HG03378 (cell line): Measurements from ENCODE around the gene IDH2.
A peak's percentile ranks its signal among the peaks of the same experiment; 100 is the strongest.
"Not testable (repeated sequence)": the region's sequence is repeated elsewhere in the genome, so short reads cannot be mapped to it uniquely, and the experiment has no call there.

ENCODE experiments used
- ATAC-seq: cut with Tn5 transposase; IDR thresholded peaks from one replicate; pipeline ENCODE4 v1.9.1; 2021; ENCODE audit warnings: mild to moderate bottlenecking, moderate library complexity; ENCODE audit not compliant: unreplicated experiment

The IDH2 gene

DNA sequence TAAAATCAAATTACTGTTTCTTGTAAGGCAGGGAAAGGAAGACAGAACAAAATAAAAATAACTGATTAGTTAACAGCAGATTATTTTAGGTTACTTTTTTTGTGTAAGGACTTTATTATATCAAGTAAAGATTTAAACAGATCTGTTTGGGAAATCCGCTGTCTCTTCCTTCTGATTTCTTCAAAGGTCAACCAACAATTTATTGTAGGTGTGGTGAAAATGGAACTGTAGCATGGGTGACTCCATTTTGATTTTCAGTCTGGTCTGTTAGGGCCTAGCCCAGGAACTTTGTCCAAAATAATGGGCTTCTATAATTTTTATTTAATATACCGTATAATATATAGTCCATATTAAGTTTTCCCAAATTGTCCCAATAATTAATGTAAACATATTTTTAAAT lies 13.5 kb upstream of the IDH2 start:
- no peak for ATAC-seq

DNA sequence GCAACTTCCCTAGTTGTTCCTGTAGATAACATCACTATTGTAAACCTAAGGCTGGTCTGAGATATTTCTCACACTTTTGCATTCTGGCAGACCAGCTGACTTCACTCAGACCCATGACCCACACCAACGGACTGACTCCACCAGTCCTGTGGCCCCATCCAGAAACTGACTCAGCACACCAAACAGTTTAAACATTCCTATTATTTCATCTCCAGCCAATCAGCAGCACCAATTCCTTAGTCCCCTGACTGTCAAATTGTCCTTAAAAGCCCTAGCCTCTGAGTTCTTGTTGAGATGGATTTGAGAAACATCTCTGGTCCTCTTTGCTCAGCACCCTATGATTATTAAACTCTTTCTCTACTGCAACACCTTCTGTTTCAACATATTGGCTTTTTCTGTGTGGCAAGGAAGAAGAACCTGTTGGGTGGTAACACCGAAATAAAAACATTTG lies 12.2 kb upstream of the IDH2 start:
- no peak for ATAC-seq

DNA sequence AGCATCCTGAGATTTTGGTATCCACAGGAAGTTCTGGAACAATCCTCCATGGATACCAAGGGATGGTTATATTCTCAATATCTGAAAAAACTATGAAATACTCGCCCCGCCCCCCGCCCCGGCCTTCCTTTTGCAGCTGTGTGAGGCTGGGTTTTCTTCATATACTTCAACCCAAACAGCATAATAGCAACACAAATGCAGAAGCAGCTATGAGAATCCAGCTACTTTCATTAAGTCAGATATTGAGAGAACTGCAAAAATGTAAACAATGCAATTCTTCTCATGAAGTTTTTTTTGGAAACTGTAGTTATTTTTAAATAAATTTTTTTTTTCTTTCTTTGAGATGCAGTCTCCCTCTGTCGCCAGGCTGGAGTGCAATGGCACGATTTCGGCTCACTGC lies 10.9 kb upstream of the IDH2 start:
- no peak for ATAC-seq

DNA sequence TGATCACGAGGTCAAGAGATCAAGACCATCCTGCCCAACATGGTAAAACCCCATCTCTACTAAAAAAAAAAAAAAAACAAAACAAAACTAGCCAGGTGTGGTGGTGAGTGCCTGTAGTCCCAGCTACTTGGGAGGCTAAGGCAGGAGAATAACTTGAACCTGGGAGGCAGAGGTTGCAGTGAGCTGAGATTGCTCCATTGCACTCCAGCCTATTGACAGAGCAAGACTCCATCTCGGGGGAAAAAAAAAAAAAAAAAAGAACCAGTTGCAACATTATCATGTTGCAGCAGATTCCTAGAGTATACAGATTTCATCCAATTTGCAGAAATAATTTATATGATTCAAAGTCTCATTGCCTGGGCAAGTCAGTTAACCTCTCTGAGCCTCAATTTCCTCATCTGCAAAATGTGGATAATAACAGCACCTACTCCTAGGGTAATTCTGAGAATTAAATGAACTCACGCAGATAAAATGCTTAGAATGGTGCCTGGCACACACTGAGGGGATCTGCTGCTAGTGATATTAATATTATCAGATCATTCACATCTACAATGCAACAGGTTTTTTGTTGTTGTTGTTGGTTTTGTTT lies 7.0 kb upstream of the IDH2 start:
- ATAC-seq: not testable (repeated sequence)

DNA sequence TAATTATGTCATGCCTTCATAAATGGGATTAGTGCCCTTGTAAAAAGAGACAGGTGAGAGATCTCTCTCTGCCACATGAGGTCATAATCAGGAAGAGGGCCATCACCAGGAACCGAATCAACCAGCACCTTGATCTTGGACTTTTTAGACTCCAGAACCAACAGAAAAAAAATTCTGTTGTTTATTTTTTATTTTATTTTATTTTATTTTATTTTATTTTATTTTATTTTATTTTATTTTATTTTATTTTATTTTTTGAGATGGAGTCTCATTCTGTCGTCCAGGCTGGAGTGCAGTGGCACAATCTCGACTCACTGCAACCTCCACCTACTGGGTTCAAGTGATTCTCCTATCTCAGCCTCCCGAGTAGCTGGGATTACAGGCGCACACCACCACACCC lies 5.8 kb upstream of the IDH2 start:
- ATAC-seq: not testable (repeated sequence)

DNA sequence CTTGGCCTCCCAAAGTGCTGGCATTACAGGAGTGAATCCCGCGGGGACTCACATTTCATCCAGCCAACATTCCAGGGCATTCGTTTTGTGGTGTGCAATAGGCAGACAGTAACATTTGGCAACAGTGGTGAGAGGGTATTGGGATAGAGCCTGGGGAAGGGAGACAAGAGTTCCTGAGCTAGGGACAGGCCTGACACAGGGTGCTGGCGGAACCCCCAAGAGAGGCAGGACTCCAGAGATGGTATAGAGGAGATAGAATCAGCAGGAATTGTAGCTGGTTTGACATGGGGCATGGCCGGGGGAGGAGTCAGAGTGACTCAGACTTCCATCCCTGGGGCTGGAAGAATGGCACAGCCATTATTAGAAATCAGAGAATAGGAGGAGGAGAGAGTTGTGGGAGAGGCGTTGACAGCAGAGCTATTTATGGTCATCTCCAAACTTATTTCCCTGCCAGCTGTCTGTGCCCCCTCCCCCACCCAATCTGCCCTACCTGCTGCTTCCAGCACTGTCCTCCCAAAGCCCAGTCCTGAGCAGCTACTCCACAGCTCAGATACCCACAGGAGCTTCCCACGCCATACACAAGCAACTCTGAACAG lies 4.4 kb upstream of the IDH2 start:
- no peak for ATAC-seq

DNA sequence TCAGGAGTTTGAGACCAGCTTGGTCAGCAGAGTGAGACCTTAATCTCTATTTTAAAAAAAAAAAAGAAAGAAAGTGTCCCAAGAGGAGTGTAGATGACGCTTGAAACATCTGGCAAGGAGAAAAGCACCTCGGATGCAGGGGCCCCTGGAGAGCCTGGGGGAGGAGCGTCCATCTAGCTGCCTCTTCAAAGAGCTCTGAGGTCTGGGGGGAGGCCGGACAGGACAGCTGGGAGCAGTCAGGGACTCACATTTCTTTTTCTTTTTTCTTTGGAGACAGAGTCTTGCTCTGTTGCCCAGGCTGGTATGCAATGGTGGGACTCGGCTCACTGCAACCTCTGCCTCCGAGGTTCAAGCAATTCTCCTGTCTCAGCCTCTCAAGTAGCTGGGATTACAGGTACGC lies 3.3 kb upstream of the IDH2 start:
- ATAC-seq: no peak

DNA sequence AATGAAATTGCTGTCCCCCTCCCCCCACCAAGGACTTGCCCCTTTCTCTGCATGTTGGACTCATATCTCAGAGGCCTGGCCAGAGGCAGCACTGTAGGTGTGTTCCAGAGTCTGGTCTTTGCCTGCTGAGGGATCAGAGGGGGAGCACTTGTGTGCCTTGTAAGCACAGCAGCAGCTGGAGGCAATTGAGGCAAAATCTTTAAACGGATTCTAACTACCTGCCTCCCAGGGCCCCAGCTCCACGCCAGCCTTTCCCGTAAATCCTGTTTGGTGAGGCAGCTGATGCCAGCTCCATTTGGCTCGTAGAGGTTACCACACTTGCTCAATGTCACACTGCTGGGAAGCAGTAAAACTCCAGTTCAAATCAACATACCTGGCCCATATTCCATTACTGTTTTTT lies 2.3 kb upstream of the IDH2 start:
- no peak for ATAC-seq

DNA sequence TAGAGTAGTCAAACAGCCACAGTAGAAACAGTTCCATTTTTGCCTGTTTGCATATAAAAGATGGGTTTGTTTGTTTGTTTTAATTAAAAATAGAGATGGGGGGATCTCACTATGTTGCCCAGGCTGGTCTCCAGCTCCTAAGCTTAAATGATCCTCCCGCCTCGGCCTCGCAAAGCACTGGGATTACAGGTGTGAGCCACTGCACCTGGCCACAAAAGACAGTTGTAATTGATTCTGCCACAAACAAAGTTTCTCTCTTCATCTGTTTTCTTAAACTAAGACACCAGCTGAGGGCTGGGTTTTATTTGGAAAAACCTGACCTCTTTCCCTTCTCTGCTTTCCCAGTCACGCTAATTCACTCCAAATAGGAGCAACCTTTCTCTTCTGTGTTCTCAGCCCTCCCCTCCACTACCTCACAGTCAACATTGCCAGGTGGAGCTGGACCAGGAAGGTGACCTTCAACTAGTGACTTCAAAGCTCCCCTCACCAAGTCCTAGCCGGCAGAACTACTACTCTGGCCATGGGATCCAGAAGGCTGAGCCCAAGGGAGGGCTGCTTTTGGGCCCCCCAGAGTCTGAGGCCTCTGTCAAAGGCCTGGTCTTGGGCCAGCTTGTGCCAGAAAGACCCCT lies 1.5 kb upstream of the IDH2 start:
- no peak for ATAC-seq

DNA sequence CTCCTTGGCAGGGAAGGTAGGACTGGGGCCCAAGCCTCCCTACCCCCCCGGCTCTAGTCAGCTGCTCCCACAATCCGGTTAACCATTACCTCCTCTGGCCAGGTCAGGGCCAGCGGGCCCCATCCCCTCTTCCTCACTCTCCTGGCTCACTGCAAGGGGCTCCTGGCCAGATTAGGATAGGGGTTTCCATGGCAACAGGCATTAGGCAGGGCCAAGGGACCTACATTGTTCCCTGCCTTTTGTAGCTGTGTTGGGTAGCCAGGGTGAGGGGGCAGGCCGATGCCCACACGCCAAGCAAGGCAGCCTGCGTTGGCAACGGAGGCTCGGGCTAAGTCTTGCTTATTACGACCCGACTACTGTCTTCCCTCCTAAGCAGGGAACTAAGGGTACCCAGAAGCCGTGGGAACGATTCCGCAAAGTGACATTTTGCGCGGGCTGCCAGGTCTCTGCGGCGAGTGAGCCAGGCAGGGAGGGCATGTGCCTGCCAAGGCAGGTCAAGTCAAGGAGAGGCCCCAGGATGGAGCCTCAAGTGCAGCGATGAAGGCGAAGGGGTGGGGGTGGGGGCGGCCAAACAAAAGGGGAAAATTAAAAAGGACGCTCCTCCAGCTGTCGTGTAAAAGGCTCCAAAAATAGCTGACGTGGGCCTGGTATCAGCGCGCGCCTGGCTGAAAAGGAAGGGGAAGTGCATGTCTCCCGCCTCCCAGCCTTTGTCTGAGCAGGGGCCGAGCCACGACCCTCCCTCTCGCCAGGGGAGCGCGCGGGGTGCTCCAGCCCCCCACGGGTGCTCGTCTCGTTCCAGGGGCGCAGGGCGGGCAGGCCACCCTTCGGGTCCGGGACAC lies 919 bp downstream of the IDH2 start:
- ATAC-seq: no peak

DNA sequence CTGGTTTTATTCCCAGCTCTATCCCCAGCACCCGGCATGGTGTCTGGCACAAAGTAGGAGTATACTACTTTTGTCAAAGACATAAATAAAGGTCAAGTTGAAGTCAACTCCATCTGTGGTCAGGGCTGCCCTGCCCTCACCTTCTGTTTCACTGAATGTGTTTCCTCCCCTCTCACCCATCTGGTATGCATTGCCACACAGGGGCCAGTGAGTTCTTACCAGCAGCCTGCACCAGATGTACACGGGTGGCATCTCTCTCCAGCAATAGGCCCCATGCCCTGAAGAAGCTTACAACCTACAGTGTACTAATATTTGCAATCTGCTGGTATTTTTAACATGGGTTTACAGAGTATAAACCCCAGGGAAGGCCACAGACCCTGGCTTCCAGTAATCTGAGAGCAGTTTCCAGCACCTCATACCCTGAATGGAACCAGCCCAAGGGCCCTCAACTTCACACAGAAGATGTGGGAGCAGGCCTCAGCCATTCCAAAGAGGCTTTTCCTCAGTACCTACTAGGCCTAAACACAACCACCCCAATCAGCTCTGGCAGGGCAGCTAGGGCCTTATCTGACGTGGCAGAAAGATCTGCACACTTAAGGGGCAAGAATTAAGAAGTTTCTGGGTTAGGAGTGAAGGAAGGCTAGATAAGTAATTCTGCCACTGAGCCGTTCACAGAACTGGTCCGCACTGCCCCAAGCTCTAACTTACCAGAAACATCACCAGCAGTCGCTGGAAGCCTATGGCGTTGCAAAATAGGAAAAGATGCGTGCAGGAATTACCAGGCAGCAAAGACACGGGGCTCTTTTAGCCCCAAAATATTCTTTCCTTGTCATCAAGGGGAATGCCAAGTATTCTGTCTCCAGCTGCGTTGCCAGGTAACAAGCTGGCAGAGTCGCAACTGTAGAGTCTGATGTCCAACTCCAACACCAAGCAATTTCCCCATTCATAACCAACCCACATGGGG lies 2.1 kb downstream of the IDH2 start:
- no peak for ATAC-seq

DNA sequence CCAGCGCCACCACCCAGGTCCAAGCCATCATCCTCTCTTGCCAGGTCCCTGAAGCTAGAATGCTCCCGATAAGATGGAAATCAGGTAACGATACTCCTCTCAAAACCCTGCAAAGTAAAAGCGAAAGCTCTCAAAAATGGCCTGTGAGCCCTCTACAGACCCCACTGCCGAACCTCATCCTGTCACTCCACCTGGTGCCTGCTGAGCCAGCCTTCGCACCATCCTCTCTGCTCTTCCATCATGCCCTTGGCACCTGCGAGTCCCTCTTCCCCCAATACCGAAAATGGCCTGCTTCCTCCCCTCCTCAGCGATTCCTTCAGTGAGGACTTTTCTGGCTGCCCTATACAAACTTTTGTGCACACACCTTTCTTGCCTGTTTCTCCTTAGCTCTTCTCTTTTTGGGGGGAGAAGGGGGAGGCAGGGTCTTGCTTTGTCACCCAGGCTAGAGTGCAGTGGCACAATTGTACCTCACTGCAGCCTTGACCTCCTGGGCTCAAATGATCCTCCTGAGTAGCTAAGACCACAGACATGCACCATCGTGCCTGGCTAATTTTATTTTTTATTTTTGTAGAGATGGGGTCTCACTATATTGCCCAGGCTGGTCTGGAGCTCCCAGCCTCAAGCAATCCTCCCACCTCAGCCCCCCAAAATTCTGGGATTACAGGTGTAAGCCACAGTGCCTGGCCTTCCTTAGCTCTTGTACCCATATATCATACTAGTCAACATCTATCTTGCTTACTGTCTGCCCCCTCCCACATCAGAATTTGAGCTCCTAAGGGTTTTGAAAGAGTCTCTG lies 3.0 kb downstream of the IDH2 start:
- ATAC-seq: no peak

DNA sequence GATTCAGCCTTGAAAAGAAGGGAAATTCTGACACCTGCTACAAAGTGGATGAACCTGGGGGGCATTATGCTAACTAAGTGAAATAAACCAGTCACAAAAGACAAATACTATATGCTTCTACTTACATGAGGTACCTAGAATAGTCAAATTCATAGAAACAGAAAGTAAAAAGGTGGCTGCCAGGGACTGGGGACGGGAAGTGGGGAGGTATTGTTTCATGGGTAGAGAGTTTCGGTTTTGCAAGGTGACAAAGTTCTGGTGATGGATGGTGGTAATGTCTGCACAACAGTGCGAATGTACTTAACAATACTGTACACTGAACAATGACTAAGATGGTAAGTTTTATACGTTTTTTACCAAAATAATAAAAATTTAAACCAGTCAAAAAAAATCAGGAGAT lies 4.8 kb downstream of the IDH2 start:
- ATAC-seq: peak; percentile 76

DNA sequence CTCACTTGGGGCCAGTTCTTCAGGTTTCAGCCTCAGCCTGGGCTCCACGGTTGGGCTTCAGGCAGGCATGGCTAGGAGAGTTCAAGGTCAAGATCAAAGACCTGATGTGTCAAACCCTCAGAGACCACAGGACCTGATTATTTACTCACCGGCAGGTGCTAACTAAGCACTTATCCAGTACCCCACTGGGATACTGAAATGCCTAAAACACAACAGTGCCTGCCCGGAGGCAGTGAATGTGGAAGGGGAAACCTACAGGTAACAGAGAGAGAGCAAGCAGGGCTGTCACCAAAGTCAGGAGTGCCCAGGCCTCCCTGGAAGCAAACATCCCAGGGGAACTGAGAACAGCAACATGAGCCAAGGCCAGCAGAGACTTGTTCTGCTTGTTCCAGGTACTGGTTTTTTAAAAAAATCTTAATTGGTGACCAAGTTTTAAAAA lies 6.7 kb downstream of the IDH2 start:
- ATAC-seq: no peak

DNA sequence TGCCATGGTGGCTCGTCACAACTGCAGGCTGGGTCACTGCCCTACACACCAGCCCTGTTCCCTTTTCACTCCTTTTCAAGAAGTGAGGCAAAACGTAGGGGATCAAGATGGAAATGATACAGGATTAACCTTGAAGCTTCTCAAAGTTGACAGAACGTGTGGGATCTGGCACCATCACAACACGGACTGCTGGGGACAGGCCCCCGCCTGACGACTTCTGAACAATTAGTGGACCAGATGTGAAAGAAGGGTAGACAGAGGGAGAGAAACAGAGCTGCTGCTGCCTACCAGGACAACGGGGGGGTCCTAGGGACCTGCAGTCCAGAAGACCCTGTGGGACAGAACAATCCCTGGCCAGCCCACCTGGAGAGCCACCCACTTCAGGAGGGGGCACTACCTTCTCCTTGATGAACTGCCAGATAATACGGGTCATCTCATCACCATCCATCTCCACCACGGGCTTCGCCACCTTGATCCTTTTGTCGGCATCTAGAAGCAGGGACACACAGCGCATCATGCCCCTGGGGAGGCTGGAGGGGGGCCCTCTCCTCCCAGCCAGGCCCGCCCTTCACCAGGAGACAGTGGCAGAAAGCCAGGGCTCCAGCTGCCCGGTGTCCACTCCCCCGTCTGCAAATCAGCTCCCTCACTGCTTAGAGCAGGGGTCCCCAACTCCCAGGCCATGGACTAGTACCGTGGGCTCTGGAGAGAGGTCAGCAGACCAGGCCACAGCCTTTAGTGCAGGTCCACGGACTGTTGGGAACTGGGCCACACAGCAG lies 10.9 kb downstream of the IDH2 start:
- ATAC-seq: no peak

DNA sequence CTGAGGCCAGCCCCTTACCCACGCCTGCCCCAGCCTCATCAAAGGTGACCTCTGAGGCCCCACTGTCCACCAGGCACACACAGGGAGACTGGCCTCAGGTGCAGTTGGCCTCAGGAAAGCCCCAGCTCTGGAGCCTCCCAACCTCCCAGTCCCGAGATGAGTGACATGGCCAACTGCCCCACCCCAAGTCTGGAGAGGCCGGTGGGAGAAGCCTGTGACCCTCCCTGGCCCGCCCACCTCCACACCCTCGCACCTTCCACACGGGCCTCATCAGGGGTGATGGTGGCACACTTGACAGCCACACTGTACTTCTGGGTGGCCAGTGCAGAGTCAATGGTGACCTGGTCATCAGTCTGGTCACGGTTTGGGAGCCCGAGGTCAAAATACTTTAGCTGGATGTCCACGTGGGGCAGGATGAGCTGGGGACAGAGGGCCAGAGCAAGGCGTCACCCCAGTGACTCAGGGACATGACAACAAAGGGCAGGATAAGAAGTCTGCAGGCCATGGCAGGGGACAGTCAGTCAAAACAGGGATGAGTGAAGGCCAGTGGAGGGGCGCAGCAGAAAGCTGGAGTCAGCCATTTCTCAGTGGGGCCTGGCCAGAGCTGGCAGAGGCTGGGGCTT lies 11.9 kb downstream of the IDH2 start:
- ATAC-seq: no peak

DNA sequence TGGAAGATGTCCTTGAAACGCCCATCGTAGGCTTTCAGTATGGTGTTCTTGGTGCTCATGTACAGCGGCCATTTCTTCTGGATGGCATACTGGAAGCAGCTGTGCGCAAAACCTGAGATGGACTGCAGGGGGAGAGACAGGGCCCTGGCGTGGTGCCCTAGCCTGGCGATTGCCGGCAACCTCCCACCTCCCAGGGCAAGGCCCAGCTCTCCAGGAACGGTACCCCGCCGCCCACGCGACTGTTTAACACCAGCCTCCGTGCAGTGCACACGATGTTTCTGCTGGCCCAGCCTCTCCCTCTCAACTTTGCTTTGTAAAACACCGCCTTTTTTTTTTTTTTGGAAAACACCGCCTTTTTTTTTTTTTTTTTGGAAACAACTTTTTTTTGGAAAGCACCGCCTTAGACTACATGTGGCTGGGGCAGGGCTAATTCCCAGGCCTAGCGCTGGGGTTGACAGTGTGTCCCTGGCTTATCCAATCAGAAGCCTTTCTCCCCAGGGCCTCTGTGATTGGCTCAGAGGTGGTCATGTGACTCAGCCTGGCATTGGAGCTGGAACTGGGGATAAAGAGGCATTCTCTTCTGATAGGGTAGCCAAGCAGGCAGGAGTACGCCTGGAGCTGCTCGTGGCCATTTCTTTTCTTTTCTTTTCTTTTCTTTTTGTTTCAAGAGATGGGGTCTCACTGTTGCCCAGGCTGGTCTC lies 14.7 kb downstream of the IDH2 start:
- ATAC-seq: no peak

DNA sequence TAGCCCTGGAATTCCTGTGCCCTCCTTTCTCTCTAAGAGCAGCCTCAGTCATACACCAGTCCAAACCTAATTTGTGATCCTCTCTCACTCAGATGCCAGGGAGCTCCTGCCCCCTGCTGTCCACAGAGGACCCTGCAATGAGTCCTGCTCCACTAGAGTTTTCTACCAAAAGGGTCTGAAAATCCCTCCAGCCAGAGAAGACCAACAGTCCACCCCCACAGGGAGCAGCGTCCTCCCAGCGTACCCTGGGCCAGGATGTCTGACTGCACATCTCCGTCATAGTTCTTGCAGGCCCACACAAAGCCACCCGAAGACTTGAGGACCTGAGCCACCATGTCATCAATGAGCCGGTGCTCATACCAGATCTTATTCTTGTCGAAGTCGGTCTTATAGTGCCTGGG lies 15.4 kb downstream of the IDH2 start:
- ATAC-seq: no peak
